Measurements from ENCODE around the gene EFCAB14. TPM values are rescaled to one million over a fixed set of nuclear protein-coding genes. Genes with fewer than 3 reads are reported as not detected.

The EFCAB14 gene
- total and polyA plus RNA-seq, 2 of the 4 experiments (the other 2 are of a cell fraction) = 28.6 to 43.0 TPM

GRCh38 chr1:46645815-46646214 is 73.1 kb downstream of the EFCAB14 start:
- ATAC-seq (ENCODE audit: low read depth) (no peak), DNase-seq (no peak)
- Histone ChIP-seq H2BK15ac (ENCODE audit: low read depth, low read length) (no peak overlapping the region), H3K9me1 (ENCODE audit: insufficient read depth, low read length) (peaks cover 3% of the 10 kb centered on the region; the same call in 1 of the 2 replicates), H4K8ac (ENCODE audit: low read depth in 2 of 2, low read length in 2 of 2) (no peak overlapping the region), H3K4me3 (ENCODE audit: insufficient read depth, low read depth, low read length) (no peak overlapping the region), H3K36me3 (ENCODE audit: control insufficient read depth, insufficient read depth, low read length) (peaks cover 12% of the 10 kb centered on the region), H2BK5ac (ENCODE audit: low read depth, low read length, poor library complexity, severe bottlenecking) (no peak overlapping the region), H3K27ac (ENCODE audit: insufficient read depth, low read length) (no peak overlapping the region), H3K56ac (ENCODE audit: extremely low read depth, insufficient read depth, low read length) (no peak overlapping the region), H3K23ac (ENCODE audit: low read depth, low read length) (no peak overlapping the region), H4K5ac (ENCODE audit: low read depth, low read length) (no peak overlapping the region), H4K20me1 (ENCODE audit: insufficient read depth, low read length) (0 out of 2 replicates have a peak, but pooled peaks cover 3% of the 10 kb centered on the region), H3K79me1 (ENCODE audit: low read depth in 1 of 2, low read length in 2 of 2) (0 out of 4 replicates have a peak, but pooled peaks cover 0 to 3% of the 10 kb centered on the region in 2 experiments), H2AK5ac (ENCODE audit: low read depth, low read length) (no peak overlapping the region), H3K14ac (replicated peaks; ENCODE audit: low read depth, low read length) (no peak overlapping the region), H3K4me2 (ENCODE audit: low read depth, low read length) (no peak overlapping the region), H2AK9ac (replicated peaks; ENCODE audit: low read depth, low read length, poor library complexity) (no peak overlapping the region), H4K91ac (ENCODE audit: insufficient read depth, low read depth, low read length) (no peak overlapping the region), H3K27me3 (ENCODE audit: control insufficient read depth, insufficient read depth, low read length) (no peaks in the 10 kb centered on the region), H3K9me3 (ENCODE audit: control insufficient read depth, insufficient read depth, low read length) (0 out of 2 replicates have a peak, but pooled peaks cover 2% of the 10 kb centered on the region), H2AFZ (replicated peaks; ENCODE audit: low read length, poor library complexity) (no peak overlapping the region), H3K4me1 (ENCODE audit: control insufficient read depth, insufficient read depth, low read length) (peaks cover 4% of the 10 kb centered on the region; the same call in 1 of the 2 replicates), H3K9ac (ENCODE audit: low read depth, low read length) (no peak overlapping the region), H2BK120ac (ENCODE audit: low read depth, low read length) (no peak overlapping the region; the same call in 1 of the 2 replicates), H3K4ac (ENCODE audit: low read depth, low read length) (no peak overlapping the region; the same call in 1 of the 2 replicates), H3K18ac (ENCODE audit: low read depth, low read length) (no peak overlapping the region), H2BK20ac (ENCODE audit: low read depth, low read length) (no peak overlapping the region; the same call in 1 of the 2 replicates)
- BruUV-seq (replicated peaks) = no TSS peak
- intact Hi-C loops (cut with micrococcal nuclease) = no loop called here
- ChIA-PET POLR2A (ENCODE audit: unreplicated experiment) (interaction anchor here (0.6 kb wide), 1 partner anchor 16 kb away, joined by 7 read pairs; no protein-coding TSS in a partner anchor), CTCF (no interaction called here)
- dilution Hi-C loops (cut with HindIII; ENCODE audit: low sequenced_read_pairs, unreplicated experiment) = no loop called here
- WGBS, 2 experiments (ENCODE audit: extremely low coverage in 2 of 2, insufficient read length in 1 of 2) = no CpG with 5 or more reads among the region's 4 CpGs
- in situ Hi-C loops (cut with MboI; ENCODE audit: low sequenced_read_pairs) = no loop called here
- TF ChIP-seq MXI1 (IDR thresholded peaks at IDR 0.05; ENCODE audit: borderline replicate concordance, low read depth, low read length) = no peak
- TF ChIP-seq CTCF (conservative IDR thresholded peaks at IDR 0.05; ENCODE audit: low read depth, low read length) = no peak
- no peak for TF ChIP-seq USF2 (IDR thresholded peaks at IDR 0.05; ENCODE audit: low read depth, low read length)
- no peak for TF ChIP-seq RFX5 (IDR thresholded peaks at IDR 0.05; ENCODE audit: low read depth, low read length)
- no peak for TF ChIP-seq MAZ (IDR thresholded peaks at IDR 0.05; ENCODE audit: borderline replicate concordance, low read depth, low read length)
- no peak for TF ChIP-seq FOS (IDR thresholded peaks at IDR 0.05; ENCODE audit: low read depth, low read length)
- TF ChIP-seq CEBPB (IDR thresholded peaks at IDR 0.05; ENCODE audit: low read depth, low read length) = no peak
- TF ChIP-seq ELK1 (IDR thresholded peaks at IDR 0.05; ENCODE audit: borderline replicate concordance, low read depth, low read length) = no peak
- no peak for TF ChIP-seq CHD1 (IDR thresholded peaks at IDR 0.05; ENCODE audit: low read depth, low read length)
- TF ChIP-seq SMC3 (IDR thresholded peaks at IDR 0.05; ENCODE audit: low read depth, low read length) = no peak
- TF ChIP-seq MAFK (IDR thresholded peaks at IDR 0.05; ENCODE audit: low read depth, low read length) = no peak
- no peak for TF ChIP-seq RCOR1 (IDR thresholded peaks at IDR 0.05; ENCODE audit: insufficient replicate concordance, low read length)
- no peak for TF ChIP-seq NFE2L2 (IDR thresholded peaks at IDR 0.05; ENCODE audit: low read depth, low read length)
- no peak for TF ChIP-seq POLR2A (IDR thresholded peaks at IDR 0.05; ENCODE audit: low read depth, low read length)
- TF ChIP-seq RAD21 (IDR thresholded peaks at IDR 0.05; ENCODE audit: low read length) = no peak
- no peak for TF ChIP-seq BHLHE40 (IDR thresholded peaks at IDR 0.05; ENCODE audit: low read depth, low read length)

Measured in IMR-90 (cell line).